ENCODE data around the gene ZBTB39.

- TF ChIP-seq ZNF274 (IDR thresholded peaks at IDR 0.05; ENCODE audit: borderline replicate concordance, extremely low read depth, low read length), result no peak
- TF ChIP-seq ATF2 (IDR thresholded peaks at IDR 0.05; ENCODE audit: low read length), result no peak
- TF ChIP-seq CTCF (IDR thresholded peaks at IDR 0.05; ENCODE audit: control extremely low read depth in 1 of 3, insufficient read depth in 1 of 3, low read depth in 1 of 3, low read length in 3 of 3), result no peak
- no peak for TF ChIP-seq POLR2AphosphoS5 (IDR thresholded peaks at IDR 0.05; ENCODE audit: low read depth, low read length)
- no peak for TF ChIP-seq NRF1 (IDR thresholded peaks at IDR 0.05; ENCODE audit: low read depth, low read length)
- TF ChIP-seq HDAC2 (IDR thresholded peaks at IDR 0.05; ENCODE audit: borderline replicate concordance in 1 of 2, low read depth in 2 of 2, low read length in 2 of 2), result no peak
- TF ChIP-seq KDM5A (IDR thresholded peaks at IDR 0.05; ENCODE audit: low read length), result no peak
- TF ChIP-seq SP1 (IDR thresholded peaks at IDR 0.05; ENCODE audit: low read depth, low read length), result no peak
Measured at GRCh38 chr12:57004651-57005050, 1.7 kb downstream of the ZBTB39 start.

Measured in H1 (cell line).